D721Med (cell line): Measurements from ENCODE around the gene GALNT18.
A peak's percentile ranks its signal among the peaks of the same experiment; 100 is the strongest.

ENCODE experiments used
- DNase-seq: peaks from one replicate; pipeline ENCODE4 v3.0.0; 2011; ENCODE audit warnings: low spot score; ENCODE audit not compliant: insufficient read length
- FAIRE-seq: peaks from 2 replicates; lab custom pipeline; 2011; peaks lifted over from hg19 to GRCh38; lab: Jason Lieb, UNC
- TF ChIP-seq, protein P1 (sequence below): IDR thresholded peaks from 2 replicates; pipeline ENCODE4 v1.5.1; 2012; ENCODE audit warnings: mild to moderate bottlenecking, control low read depth; ENCODE audit not compliant: insufficient read depth; ENCODE audit errors: missing control alignments

The GALNT18 gene

DNA sequence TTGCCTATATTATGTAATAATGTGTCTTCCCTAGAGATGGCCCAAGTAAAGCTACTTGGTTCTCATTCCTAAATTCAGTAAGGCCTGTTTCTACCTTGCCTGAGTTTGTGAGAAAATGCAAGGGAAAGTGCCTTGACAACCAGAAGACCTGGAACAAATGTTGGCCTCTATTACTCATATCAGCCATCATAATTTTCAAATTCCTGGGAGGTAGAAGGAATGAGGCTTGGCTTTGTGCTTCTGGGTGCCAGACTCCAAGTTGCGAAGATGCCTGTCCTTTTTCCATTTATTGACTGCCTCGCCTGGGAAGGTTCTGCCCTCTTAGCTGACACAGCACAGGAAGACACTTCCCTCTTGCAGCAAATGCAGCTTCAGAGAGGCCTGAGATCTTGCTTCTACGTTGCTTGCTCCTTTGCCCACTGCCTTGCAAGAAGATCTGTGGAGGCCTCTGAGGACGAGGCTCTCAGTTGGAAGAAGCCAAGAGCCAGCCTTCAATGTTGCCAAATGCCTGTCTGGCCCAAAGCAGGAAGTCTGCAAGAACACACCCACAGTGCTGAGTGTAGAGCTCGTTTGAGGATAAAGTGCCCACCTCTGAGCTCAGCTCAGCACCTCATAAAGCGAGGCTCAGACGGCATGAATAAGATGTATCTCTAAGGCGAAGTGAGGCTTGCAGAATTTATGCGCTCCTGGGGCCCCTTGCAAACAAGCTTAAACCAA lies 120.1 kb downstream of the GALNT18 start:
- DNase-seq (no peak), FAIRE-seq (no peak)
- TF ChIP-seq, protein P1, sequence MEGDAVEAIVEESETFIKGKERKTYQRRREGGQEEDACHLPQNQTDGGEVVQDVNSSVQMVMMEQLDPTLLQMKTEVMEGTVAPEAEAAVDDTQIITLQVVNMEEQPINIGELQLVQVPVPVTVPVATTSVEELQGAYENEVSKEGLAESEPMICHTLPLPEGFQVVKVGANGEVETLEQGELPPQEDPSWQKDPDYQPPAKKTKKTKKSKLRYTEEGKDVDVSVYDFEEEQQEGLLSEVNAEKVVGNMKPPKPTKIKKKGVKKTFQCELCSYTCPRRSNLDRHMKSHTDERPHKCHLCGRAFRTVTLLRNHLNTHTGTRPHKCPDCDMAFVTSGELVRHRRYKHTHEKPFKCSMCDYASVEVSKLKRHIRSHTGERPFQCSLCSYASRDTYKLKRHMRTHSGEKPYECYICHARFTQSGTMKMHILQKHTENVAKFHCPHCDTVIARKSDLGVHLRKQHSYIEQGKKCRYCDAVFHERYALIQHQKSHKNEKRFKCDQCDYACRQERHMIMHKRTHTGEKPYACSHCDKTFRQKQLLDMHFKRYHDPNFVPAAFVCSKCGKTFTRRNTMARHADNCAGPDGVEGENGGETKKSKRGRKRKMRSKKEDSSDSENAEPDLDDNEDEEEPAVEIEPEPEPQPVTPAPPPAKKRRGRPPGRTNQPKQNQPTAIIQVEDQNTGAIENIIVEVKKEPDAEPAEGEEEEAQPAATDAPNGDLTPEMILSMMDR, result no peak

DNA sequence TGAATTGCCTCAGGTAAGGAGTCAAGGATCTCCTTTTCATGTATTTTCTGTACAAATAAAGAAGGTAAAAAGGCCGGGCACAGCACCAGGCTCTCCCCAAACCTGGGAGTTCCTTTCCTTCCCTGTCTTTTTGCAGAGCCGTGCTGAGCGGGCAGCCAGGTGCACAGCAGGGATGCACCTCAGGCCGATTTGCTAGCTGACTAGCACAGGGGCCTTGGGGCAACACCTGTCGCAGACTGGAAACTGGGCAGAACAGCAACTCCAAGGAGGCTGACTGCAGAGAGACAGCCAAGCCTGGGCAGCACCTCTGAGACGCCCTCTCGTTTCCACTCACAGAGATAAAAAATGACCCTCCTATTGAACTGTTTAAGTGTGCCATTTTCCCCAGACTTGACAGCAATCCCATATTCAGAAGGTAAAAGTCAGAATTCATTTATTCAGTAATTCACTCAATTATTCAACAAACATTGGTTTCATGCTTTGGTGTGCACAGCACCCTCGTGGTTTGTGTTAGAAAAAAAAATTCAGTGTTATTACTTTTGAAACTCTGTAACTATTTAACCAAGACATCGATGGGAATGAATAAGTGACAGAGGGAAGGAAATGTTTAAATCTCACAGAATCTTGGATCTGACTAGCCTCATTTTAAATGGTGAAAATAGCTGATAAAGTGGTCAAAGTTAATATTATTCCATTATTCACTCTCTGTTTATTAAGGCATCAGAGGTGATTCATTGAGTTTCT lies 120.9 kb downstream of the GALNT18 start:
- TF ChIP-seq, protein P1, result no peak
- no peak for DNase-seq

DNA sequence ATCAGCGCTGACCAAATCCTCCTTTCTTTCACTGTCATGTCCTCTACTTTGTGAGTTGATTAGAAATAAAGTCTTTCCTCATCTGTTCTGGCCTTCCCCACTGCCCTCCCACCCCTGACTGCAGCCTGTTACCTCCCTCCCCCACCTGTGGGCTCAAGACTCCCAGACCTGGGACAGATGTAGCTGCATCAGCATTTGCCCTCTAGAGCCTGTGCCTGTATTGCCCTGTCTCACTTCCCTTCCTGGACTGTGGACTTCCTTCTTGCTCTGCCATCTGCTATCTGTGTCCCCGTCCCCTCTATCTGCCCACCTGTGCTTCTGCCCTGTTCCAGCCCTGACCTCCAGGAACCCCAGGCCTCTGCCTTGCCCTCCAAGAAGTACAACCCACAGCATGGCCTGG lies 122.5 kb downstream of the GALNT18 start:
- no peak for FAIRE-seq
- TF ChIP-seq, protein P1, result no peak
- DNase-seq, result no peak

More for the DNA sequence above, 120.9 kb downstream of the GALNT18 start:
- no peak for FAIRE-seq

DNA sequence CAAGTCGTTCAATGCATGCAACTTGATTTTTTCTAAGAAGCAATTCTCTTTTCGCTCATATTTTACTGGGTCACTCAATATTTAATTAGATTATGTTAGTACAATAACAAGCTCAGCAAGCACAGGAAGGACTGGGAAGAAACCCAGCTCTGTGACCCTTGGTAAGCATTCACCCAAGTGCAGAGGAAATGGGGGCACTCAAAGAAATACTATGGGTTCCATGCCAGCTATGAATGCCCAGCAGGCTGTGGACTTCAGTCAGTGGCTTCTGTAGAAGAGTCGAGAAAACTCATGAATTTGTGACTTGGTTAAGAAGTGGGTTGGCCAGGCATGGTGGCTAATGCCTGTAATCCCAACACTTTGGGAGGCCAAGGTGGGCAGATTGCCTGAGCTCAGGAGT lies 123.6 kb downstream of the GALNT18 start:
- FAIRE-seq, result no peak
- DNase-seq, result no peak
- TF ChIP-seq, protein P1, result no peak

DNA sequence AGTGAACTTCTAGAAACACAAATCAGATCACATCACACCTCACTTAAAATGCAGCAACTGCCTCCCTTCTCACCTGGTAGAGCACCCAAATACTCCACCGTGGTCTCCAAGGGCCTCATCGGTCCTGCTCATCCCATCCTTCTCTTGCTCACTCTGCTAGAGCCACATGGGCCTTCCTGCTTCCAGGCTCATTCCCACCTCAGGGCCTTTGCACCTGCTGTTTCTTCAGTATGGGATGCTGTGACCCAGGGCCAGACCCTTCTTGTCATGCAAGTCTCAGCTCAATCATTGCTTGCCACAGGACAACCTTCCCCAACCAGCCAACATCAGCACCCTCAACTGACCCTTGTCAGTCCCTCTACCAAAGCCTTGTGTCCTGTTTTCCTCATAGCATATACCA lies 124.9 kb downstream of the GALNT18 start:
- DNase-seq, result no peak
- TF ChIP-seq, protein P1, result no peak
- no peak for FAIRE-seq

DNA sequence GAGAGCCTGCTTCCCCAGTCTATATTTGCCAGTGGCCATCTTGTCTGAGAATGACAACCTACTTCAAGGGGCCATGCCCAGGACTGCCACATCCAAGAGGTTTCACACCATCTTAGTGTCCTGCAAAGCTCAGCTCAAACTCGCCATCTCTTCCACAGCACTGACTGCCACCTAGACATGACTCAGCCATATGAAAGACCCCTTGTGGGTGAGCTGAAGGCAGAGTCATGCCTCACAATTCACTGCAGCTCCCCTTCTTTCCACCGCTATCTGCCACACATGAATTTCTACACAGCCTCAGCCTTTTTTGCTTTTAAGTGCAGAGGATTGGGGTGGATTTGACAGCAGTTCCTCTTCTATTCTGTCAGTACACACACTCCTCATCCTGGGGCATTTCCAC lies 127.5 kb downstream of the GALNT18 start:
- DNase-seq (no peak), FAIRE-seq (no peak)
- TF ChIP-seq, protein P1, result no peak

DNA sequence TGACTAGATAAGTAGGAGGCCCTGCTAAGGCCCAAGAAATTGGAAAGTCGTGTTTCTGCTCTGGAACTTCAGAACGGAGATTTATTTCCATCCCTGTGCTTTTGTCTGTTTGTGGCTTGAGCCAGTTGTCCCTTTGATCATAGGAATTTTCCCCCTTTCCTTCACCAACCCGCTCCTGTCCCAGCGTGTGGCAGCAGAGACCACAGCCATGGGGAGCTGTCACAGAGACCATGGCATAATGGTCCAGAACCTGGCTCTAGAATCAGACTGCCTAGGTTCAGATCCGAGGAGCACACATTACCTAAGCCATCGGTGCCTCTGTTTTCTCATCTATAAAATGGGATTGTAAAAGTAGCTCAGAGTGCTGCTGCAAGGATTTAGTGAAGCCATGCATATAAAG lies 128.1 kb downstream of the GALNT18 start:
- FAIRE-seq (no peak), DNase-seq (no peak)
- TF ChIP-seq, protein P1, result peak; percentile 36
